H9 (cell line): ENCODE results near the gene NSG1. TPM values are rescaled to one million over a fixed set of nuclear protein-coding genes. Genes with fewer than 3 reads are reported as not detected.

Source experiments
- DNase-seq: peaks from one replicate; pipeline ENCODE4 v3.0.0-alpha.2; 2017
- H2AFZ ChIP-seq: one replicate; pipeline ENCODE4 v1.6.1; 2013; ENCODE audit warnings: mild to moderate bottlenecking, low read length, control low read depth, moderate library complexity
- H2AK5ac ChIP-seq: 2 replicates; pipeline ENCODE4 v1.6.1; 2013; ENCODE audit warnings: low read length, control low read depth, mixed read lengths; ENCODE audit not compliant: insufficient read length
- H2BK120ac ChIP-seq: one replicate; pipeline ENCODE4 v1.6.1; 2013; ENCODE audit warnings: low read depth, mild to moderate bottlenecking, low read length, control low read depth, inconsistent platforms; ENCODE audit not compliant: poor library complexity, severe bottlenecking
- H2BK12ac ChIP-seq: 2 replicates; pipeline ENCODE4 v1.6.1; 2013; ENCODE audit warnings: low read length, control low read depth, mixed read lengths, low read depth; ENCODE audit not compliant: insufficient read length
- H2BK15ac ChIP-seq: 2 replicates; pipeline ENCODE4 v1.6.1; 2013; ENCODE audit warnings: low read depth, low read length, control low read depth
- H2BK20ac ChIP-seq: one replicate; pipeline ENCODE4 v1.6.1; 2013; ENCODE audit warnings: low read depth, mild to moderate bottlenecking, low read length, control low read depth, inconsistent platforms; ENCODE audit not compliant: poor library complexity, severe bottlenecking
- H2BK5ac ChIP-seq: 2 replicates; pipeline ENCODE4 v1.6.1; 2013; ENCODE audit warnings: low read length, control low read depth, mixed read lengths; ENCODE audit not compliant: insufficient read length
- H3K14ac ChIP-seq: 2 replicates; pipeline ENCODE4 v1.6.1; 2013; ENCODE audit warnings: low read length, control low read depth; ENCODE audit not compliant: insufficient read depth
- H3K18ac ChIP-seq: 2 replicates; pipeline ENCODE4 v1.6.1; 2013; ENCODE audit warnings: low read depth, mild to moderate bottlenecking, mixed read lengths, low read length, control low read depth; ENCODE audit not compliant: insufficient read length
- H3K23ac ChIP-seq: 2 replicates; pipeline ENCODE4 v1.6.1; 2013; ENCODE audit warnings: low read length, control low read depth, mixed read lengths, low read depth; ENCODE audit not compliant: insufficient read length
- H3K23me2 ChIP-seq: 2 replicates; pipeline ENCODE4 v1.6.1; 2013; ENCODE audit warnings: low read depth, mild to moderate bottlenecking, mixed read lengths, low read length, control low read depth; ENCODE audit not compliant: insufficient read length, poor library complexity, severe bottlenecking
- H3K27ac ChIP-seq: 2 replicates; pipeline ENCODE4 v1.5.1; 2013; ENCODE audit warnings: low read length, control low read depth, mixed read lengths, low read depth; ENCODE audit not compliant: insufficient read length
- H3K27me3 ChIP-seq: 2 replicates; pipeline ENCODE4 v1.6.1; 2013; ENCODE audit warnings: low read length, control low read depth, inconsistent platforms; ENCODE audit not compliant: insufficient read depth
- H3K4ac ChIP-seq: 2 replicates; pipeline ENCODE4 v1.6.1; 2013; ENCODE audit warnings: low read depth, mild to moderate bottlenecking, control low read depth, inconsistent platforms, low read length, moderate library complexity
- H3K4me1 ChIP-seq: 2 replicates; pipeline ENCODE4 v1.6.1; 2013; ENCODE audit warnings: low read length, control low read depth, inconsistent platforms; ENCODE audit not compliant: insufficient read depth
- H3K4me2 ChIP-seq: 2 replicates; pipeline ENCODE4 v1.6.1; 2013; ENCODE audit warnings: low read length, control low read depth, mixed read lengths; ENCODE audit not compliant: insufficient read length, insufficient read depth
- H3K56ac ChIP-seq: 2 replicates; pipeline ENCODE4 v1.6.1; 2013; ENCODE audit warnings: low read depth, mild to moderate bottlenecking, mixed read lengths, low read length, control low read depth; ENCODE audit not compliant: insufficient read length
- H3K79me1 ChIP-seq: 2 replicates; pipeline ENCODE4 v1.6.1; 2013; ENCODE audit warnings: low read depth, mild to moderate bottlenecking, moderate library complexity, low read length, control low read depth, inconsistent platforms; ENCODE audit not compliant: insufficient read depth, poor library complexity, severe bottlenecking
- H3K79me2 ChIP-seq: 2 replicates; pipeline ENCODE4 v1.6.1; 2013; ENCODE audit warnings: low read length, control low read depth, inconsistent platforms; ENCODE audit not compliant: insufficient read depth
- H3K9ac ChIP-seq: 2 replicates; pipeline ENCODE4 v1.6.1; 2013; ENCODE audit warnings: low read length, control low read depth, mixed read lengths; ENCODE audit not compliant: insufficient read length; ENCODE audit errors: extremely low read depth
- H3K9me3 ChIP-seq: one replicate; pipeline ENCODE4 v1.6.1; 2013; ENCODE audit warnings: low read depth, low read length, inconsistent platforms; ENCODE audit not compliant: control insufficient read depth
- H3T11ph ChIP-seq: one replicate; pipeline ENCODE4 v1.6.1; 2013; ENCODE audit warnings: mild to moderate bottlenecking, low read length, control low read depth, inconsistent platforms
- H4K20me1 ChIP-seq: one replicate; pipeline ENCODE4 v1.6.1; 2013; ENCODE audit not compliant: control insufficient read depth, insufficient read length, insufficient read depth
- H4K5ac ChIP-seq: 2 replicates; pipeline ENCODE4 v1.6.1; 2013; ENCODE audit warnings: low read depth, mild to moderate bottlenecking, mixed read lengths, low read length, control low read depth; ENCODE audit not compliant: insufficient read length
- H4K8ac ChIP-seq: replicated peaks from 2 replicates; pipeline ENCODE4 v1.6.1; 2013; ENCODE audit warnings: low read length, control low read depth, mixed read lengths, low read depth; ENCODE audit not compliant: insufficient read length
- H4K91ac ChIP-seq: 2 replicates; pipeline ENCODE4 v1.6.1; 2013; ENCODE audit warnings: low read depth, mild to moderate bottlenecking, moderate library complexity, mixed read lengths, low read length, control low read depth; ENCODE audit not compliant: insufficient read length
- H3K27ac Mint-ChIP-seq, 3 experiments: 2 replicates in 2 of 3; 3 replicates in 1 of 3; pipeline ENCODE4 v1.8.0; 2020 to 2021; ENCODE audit warnings: mixed read lengths in 3 of 3, mild to moderate bottlenecking in 1 of 3, moderate library complexity in 1 of 3
- H3K27me3 Mint-ChIP-seq: 2 replicates; pipeline ENCODE4 v1.8.0; 2021; ENCODE audit warnings: low read depth, mild to moderate bottlenecking, moderate library complexity, mixed read lengths
- H3K36me3 Mint-ChIP-seq, 3 experiments: 2 replicates in 2 of 3; 3 replicates in 1 of 3; pipeline ENCODE4 v1.8.0; 2020 to 2021; ENCODE audit warnings: low read depth in 3 of 3, mixed read lengths in 3 of 3; ENCODE audit not compliant: insufficient read depth in 1 of 3
- H3K4me1 Mint-ChIP-seq, 2 experiments: 2 replicates each; pipeline ENCODE4 v1.8.0; 2020; ENCODE audit warnings: mixed read lengths in 2 of 2
- H3K4me3 Mint-ChIP-seq, 2 experiments: 2 replicates in 1 of 2; 3 replicates in 1 of 2; pipeline ENCODE4 v1.8.0; 2020 to 2021; ENCODE audit warnings: mild to moderate bottlenecking in 2 of 2, mixed read lengths in 2 of 2, moderate library complexity in 1 of 2
- H3K9me3 Mint-ChIP-seq, 2 experiments: 2 replicates in 1 of 2; 3 replicates in 1 of 2; pipeline ENCODE4 v1.8.0; 2020; ENCODE audit warnings: mild to moderate bottlenecking in 2 of 2, mixed read lengths in 2 of 2, moderate library complexity in 1 of 2
- CTCF ChIP-seq: fragments of 200-600 bp; sonication (generic); conservative IDR thresholded peaks from 3 replicates; pipeline ENCODE4 v1.8.0; 2021; ENCODE audit warnings: antibody characterized with exemption, mild to moderate bottlenecking
- WGBS: extraction: QIAGEN DNeasy Blood & Tissue Kit; methylation state at CpG from one replicate; pipeline ENCODE4 v1.1.7; 2013; ENCODE audit warnings: missing lambda C conversion rate, low lambda C conversion rate, mixed read lengths; ENCODE audit not compliant: insufficient read length; ENCODE audit errors: extremely low coverage; 5-methylcytosine and 5-hydroxymethylcytosine counted together
- total RNA-seq: library from RNA; stranded (reverse); gene quantifications from 2 replicates; pipeline ENCODE4 v1.2.1, GENCODE V29; 2021

NSG1 gene
- total RNA-seq, 1 experiment from 2014 or later: 9.3 TPM

- no peak for DNase-seq
These were observed 7.7 kb downstream of the NSG1 start for GRCh38 chr4:4394644-4395043.

More at GRCh38 chr4:4394644-4395043, 7.7 kb downstream of the NSG1 start:
- Histone ChIP-seq H3K14ac (no peak overlapping the region), H3K27ac (no peak overlapping the region), H3K79me1 (no peaks in the 10 kb centered on the region), H2BK120ac (no peak overlapping the region), H3K27me3 (no peaks in the 10 kb centered on the region), H3K23ac (no peak overlapping the region), H3K9ac (no peak overlapping the region), H2BK20ac (no peak overlapping the region), H2BK15ac (no peak overlapping the region), H3K56ac (no peak overlapping the region), H3K9me3 (no peaks in the 10 kb centered on the region), H2BK12ac (no peak overlapping the region), H3K4me1 (peaks cover 5% of the 10 kb centered on the region; the same call in 1 of the 2 replicates), H3T11ph (no peak overlapping the region), H2BK5ac (no peak overlapping the region), H4K5ac (no peak overlapping the region), H4K20me1 (no peaks in the 10 kb centered on the region), H2AFZ (no peak overlapping the region), H2AK5ac (no peak overlapping the region), H3K4me2 (no peak overlapping the region), H3K4ac (no peak overlapping the region), H4K91ac (no peak overlapping the region), H3K79me2 (no peaks in the 10 kb centered on the region), H3K23me2 (no peaks in the 10 kb centered on the region), H3K18ac (no peak overlapping the region), H4K8ac (no peak overlapping the region)
- peaks cover 0 to 2% of the 10 kb centered on the region in 2 experiments; a peak in 2 of 5 replicates for H3K9me3 Mint-ChIP-seq
- WGBS: no CpG with 5 or more reads among the region's 9 CpGs
- H3K4me1 Mint-ChIP-seq: peaks cover 14 to 17% of the 10 kb centered on the region in 2 experiments
- no peak for TF ChIP-seq CTCF
- no peak overlapping the region for H3K27ac Mint-ChIP-seq
- peaks cover 51% of the 10 kb centered on the region for H3K27me3 Mint-ChIP-seq
- peaks cover 0 to 22% (median 16%) of the 10 kb centered on the region in 3 experiments; a peak in 6 of 7 replicates for H3K36me3 Mint-ChIP-seq
- no peak overlapping the region for H3K4me3 Mint-ChIP-seq
